H1 (cell line): Measurements from ENCODE around the gene JPT2. TPM values are rescaled to one million over a fixed set of nuclear protein-coding genes. Genes with fewer than 3 reads are reported as not detected.
A peak's percentile ranks its signal among the peaks of the same experiment; 100 is the strongest.

Experiments
- CTCF ChIA-PET: fragments of 300-600 bp; sonication (Branson Sonifier 250); formaldehyde crosslinking; loops from one replicate; lab custom pipeline; 2021; ENCODE audit not compliant: partially characterized antibody; lab: Charles Lee
- POLR2A ChIA-PET: fragments of 300-600 bp; sonication (Branson Sonifier 250); formaldehyde crosslinking; loops from one replicate; lab custom pipeline; 2021; ENCODE audit warnings: inconsistent platforms; ENCODE audit not compliant: partially characterized antibody; lab: Charles Lee
- DNase-seq, 2 experiments: peaks; one replicate each; pipeline versions ENCODE4 v3.0.0 to v3.0.0-alpha.2; 2010 to 2022; ENCODE audit warnings: low spot score in 2 of 2, low read depth in 1 of 2, mixed read lengths in 1 of 2
- FAIRE-seq: peaks from 2 replicates; lab custom pipeline; 2011; peaks lifted over from hg19 to GRCh38; lab: Jason Lieb, UNC
- H2AFZ ChIP-seq: 2 replicates; pipeline ENCODE4 v1.8.1; 2012; ENCODE audit warnings: low read length, inconsistent platforms
- H2AK5ac ChIP-seq: 2 replicates; pipeline ENCODE4 v1.6.1; 2013; ENCODE audit warnings: low read depth, low read length
- H2BK120ac ChIP-seq: replicated peaks from 2 replicates; pipeline ENCODE3; 2013; ENCODE audit warnings: low read depth, low read length, inconsistent platforms
- H2BK12ac ChIP-seq: 2 replicates; pipeline ENCODE4 v1.6.1; 2013; ENCODE audit warnings: low read depth, low read length
- H2BK15ac ChIP-seq: 2 replicates; pipeline ENCODE4 v1.6.1; 2013; ENCODE audit warnings: low read length
- H2BK20ac ChIP-seq: 2 replicates; pipeline ENCODE4 v1.6.1; 2013; ENCODE audit warnings: low read length
- H2BK5ac ChIP-seq: 2 replicates; pipeline ENCODE4 v1.6.1; 2013; ENCODE audit warnings: low read depth, low read length
- H3K14ac ChIP-seq: 2 replicates; pipeline ENCODE4 v1.6.1; 2013; ENCODE audit warnings: inconsistent platforms; ENCODE audit not compliant: insufficient read length
- H3K18ac ChIP-seq: 2 replicates; pipeline ENCODE4 v1.6.1; 2013; ENCODE audit warnings: low read length; ENCODE audit errors: extremely low read depth
- H3K23ac ChIP-seq: 2 replicates; pipeline ENCODE4 v1.6.1; 2013; ENCODE audit warnings: inconsistent platforms; ENCODE audit not compliant: insufficient read length
- H3K23me2 ChIP-seq: 2 replicates; pipeline ENCODE4 v1.6.1; 2013; ENCODE audit warnings: low read depth, low read length
- H3K27ac ChIP-seq: 2 replicates; pipeline ENCODE4 v1.6.1; 2011; ENCODE audit warnings: low read depth, low read length, inconsistent platforms
- H3K27me3 ChIP-seq, 4 experiments: replicated peaks in 1 of 4; 1 replicate in 1 of 4; 2 replicates in 3 of 4; pipeline versions ENCODE4 v1.6.1 to v1.8.1; 2011 to 2013; ENCODE audit warnings: low read length in 3 of 4, mild to moderate bottlenecking in 3 of 4, inconsistent platforms in 2 of 4, mixed read lengths in 2 of 4, moderate library complexity in 1 of 4; ENCODE audit not compliant: control insufficient read depth in 3 of 4, insufficient read depth in 3 of 4; ENCODE audit errors: extremely low read depth in 1 of 4
- H3K36me3 ChIP-seq, 4 experiments: 2 replicates each; pipeline versions ENCODE4 v1.6.1 to v1.8.1; 2011 to 2013; ENCODE audit warnings: mild to moderate bottlenecking in 4 of 4, low read length in 3 of 4, moderate library complexity in 2 of 4, control low read depth in 1 of 4, inconsistent platforms in 1 of 4; ENCODE audit not compliant: insufficient read depth in 4 of 4, control insufficient read depth in 2 of 4
- H3K4ac ChIP-seq: replicated peaks from 2 replicates; pipeline ENCODE3; 2013; ENCODE audit warnings: low read length, low read depth, mixed read lengths, inconsistent platforms; ENCODE audit not compliant: insufficient read length
- H3K4me1 ChIP-seq, 4 experiments: replicated peaks in 1 of 4; 1 replicate in 1 of 4; 2 replicates in 3 of 4; pipeline versions ENCODE4 v1.6.1 to v1.8.1; 2011 to 2013; ENCODE audit warnings: low read length in 3 of 4, inconsistent platforms in 2 of 4, mixed read lengths in 1 of 4; ENCODE audit not compliant: insufficient read depth in 4 of 4, control insufficient read depth in 3 of 4
- H3K4me2 ChIP-seq, 2 experiments: 2 replicates each; pipeline versions ENCODE4 v1.6.1 to v1.8.1; 2011 to 2013; ENCODE audit warnings: low read depth in 2 of 2, low read length in 2 of 2, control low read depth in 1 of 2, inconsistent platforms in 1 of 2, mild to moderate bottlenecking in 1 of 2; ENCODE audit not compliant: insufficient read depth in 1 of 2
- H3K4me3 ChIP-seq, 4 experiments: fragments of 200-600, 300-600 bp in 1 of 4; sonication (generic), shearing (Covaris generic), sonication (Bioruptor Twin) in 1 of 4; 2 replicates each; pipeline versions ENCODE4 v1.5.1 to v1.8.1; 2011 to 2016; ENCODE audit warnings: low read length in 4 of 4, low read depth in 3 of 4, control low read depth in 2 of 4, inconsistent platforms in 2 of 4, mild to moderate bottlenecking in 2 of 4, mixed read lengths in 1 of 4, moderate library complexity in 1 of 4; ENCODE audit not compliant: insufficient read depth in 2 of 4; ENCODE audit errors: extremely low read depth in 1 of 4
- H3K56ac ChIP-seq: replicated peaks from 2 replicates; pipeline ENCODE3; 2013; ENCODE audit warnings: low read depth, mild to moderate bottlenecking, mixed read lengths, low read length, inconsistent platforms; ENCODE audit not compliant: insufficient read length
- H3K79me1 ChIP-seq: 2 replicates; pipeline ENCODE4 v1.6.1; 2013; ENCODE audit warnings: low read depth, low read length, control low read depth
- H3K79me2 ChIP-seq, 2 experiments: 2 replicates each; pipeline versions ENCODE4 v1.6.1 to v1.8.1; 2012 to 2013; ENCODE audit warnings: low read length in 2 of 2, mild to moderate bottlenecking in 2 of 2, inconsistent platforms in 1 of 2; ENCODE audit not compliant: insufficient read depth in 2 of 2, control insufficient read depth in 1 of 2
- H3K9ac ChIP-seq, 4 experiments: replicated peaks in 1 of 4; 1 replicate in 1 of 4; 2 replicates in 3 of 4; pipeline versions ENCODE4 v1.6.1 to v1.8.1; 2011 to 2013; ENCODE audit warnings: low read depth in 3 of 4, low read length in 3 of 4, control low read depth in 2 of 4, mild to moderate bottlenecking in 2 of 4, moderate library complexity in 2 of 4, inconsistent platforms in 1 of 4; ENCODE audit errors: extremely low read depth in 1 of 4
- H3K9me3 ChIP-seq, 2 experiments: 2 replicates each; pipeline versions ENCODE4 v1.6.1 to v1.8.1; 2012 to 2013; ENCODE audit warnings: mild to moderate bottlenecking in 2 of 2, moderate library complexity in 2 of 2, control low read depth in 1 of 2, inconsistent platforms in 1 of 2, low read depth in 1 of 2, low read length in 1 of 2, mixed read lengths in 1 of 2; ENCODE audit not compliant: insufficient read depth in 2 of 2
- H4K20me1 ChIP-seq, 2 experiments: replicated peaks in 1 of 2; 2 replicates each; pipeline versions ENCODE3 to v1.8.1; 2011 to 2013; ENCODE audit warnings: inconsistent platforms in 2 of 2, low read length in 2 of 2, mild to moderate bottlenecking in 1 of 2; ENCODE audit not compliant: insufficient read depth in 2 of 2, control insufficient read depth in 1 of 2
- H4K5ac ChIP-seq: 2 replicates; pipeline ENCODE4 v1.6.1; 2013; ENCODE audit warnings: low read length, low read depth, mixed read lengths, inconsistent platforms; ENCODE audit not compliant: insufficient read length
- H4K8ac ChIP-seq: 2 replicates; pipeline ENCODE4 v1.8.0; 2013; ENCODE audit warnings: mild to moderate bottlenecking, moderate library complexity, low read length, inconsistent platforms; ENCODE audit not compliant: insufficient read depth; ENCODE audit errors: extremely low read depth
- H4K91ac ChIP-seq: replicated peaks from 2 replicates; pipeline ENCODE3; 2013; ENCODE audit warnings: low read length, mixed read lengths, inconsistent platforms; ENCODE audit not compliant: insufficient read length
- BCL11A ChIP-seq, 2 experiments: IDR thresholded peaks; one replicate each; pipeline ENCODE4 v1.6.1; 2011; ENCODE audit warnings: low read depth in 2 of 2, low read length in 2 of 2, mild to moderate bottlenecking in 2 of 2
- CTBP2 ChIP-seq: IDR thresholded peaks from 2 replicates; pipeline ENCODE4 v1.7.0; 2011; ENCODE audit warnings: borderline replicate concordance, mild to moderate bottlenecking, moderate library complexity, mixed read lengths, low read length; ENCODE audit not compliant: insufficient read depth, insufficient read length
- EP300 ChIP-seq, 2 experiments: IDR thresholded peaks; 1 replicate in 1 of 2; 2 replicates in 1 of 2; pipeline ENCODE4 v1.6.1; 2011 to 2012; ENCODE audit warnings: low read depth in 2 of 2, low read length in 2 of 2, mild to moderate bottlenecking in 2 of 2, borderline replicate concordance in 1 of 2, inconsistent platforms in 1 of 2, moderate library complexity in 1 of 2
- HDAC6 ChIP-seq: IDR thresholded peaks from one replicate; pipeline ENCODE4 v1.7.1; 2012; ENCODE audit warnings: low read depth, mild to moderate bottlenecking, inconsistent platforms, low read length, moderate library complexity
- POLR2AphosphoS5 ChIP-seq: IDR thresholded peaks from 2 replicates; pipeline ENCODE4 v1.6.1; 2011; ENCODE audit warnings: low read depth, low read length
- RFX5 ChIP-seq: IDR thresholded peaks from 2 replicates; pipeline ENCODE4 v1.6.1; 2011; ENCODE audit warnings: low read depth, low read length, improper control_type of control experiment, borderline replicate concordance
- RXRA ChIP-seq: IDR thresholded peaks from 2 replicates; pipeline ENCODE4 v1.6.1; 2011; ENCODE audit warnings: low read depth, mild to moderate bottlenecking, low read length, moderate library complexity; ENCODE audit not compliant: insufficient read depth
- SP2 ChIP-seq: IDR thresholded peaks from 2 replicates; pipeline ENCODE4 v1.6.1; 2012; ENCODE audit warnings: mild to moderate bottlenecking, low read length, inconsistent platforms
- SRF ChIP-seq: IDR thresholded peaks from 2 replicates; pipeline ENCODE4 v1.6.1; 2011; ENCODE audit warnings: mild to moderate bottlenecking, low read depth, low read length, moderate library complexity
- TCF12 ChIP-seq: IDR thresholded peaks from 2 replicates; pipeline ENCODE4 v1.6.1; 2011; ENCODE audit warnings: low read depth, mild to moderate bottlenecking, low read length
- WGBS, 2 experiments: shearing (Covaris generic) in 1 of 2; methylation state at CpG; one replicate each; pipeline versions ENCODE4 v1.1.6 to v1.1.7; 2013 to 2015; ENCODE audit warnings: low lambda C conversion rate in 2 of 2, mixed read lengths in 2 of 2, inconsistent platforms in 1 of 2, low coverage in 1 of 2, missing lambda C conversion rate in 1 of 2; ENCODE audit not compliant: insufficient replicate concordance in 2 of 2, insufficient coverage in 1 of 2, insufficient read length in 1 of 2; ENCODE audit errors: extremely low coverage in 1 of 2, missing lambda C conversion rate in 1 of 2; 5-methylcytosine and 5-hydroxymethylcytosine counted together
- polyA plus RNA-seq, 7 experiments: library from polyadenylated mRNA; depleted of rRNA in 3 of 7; stranded (reverse) in 5 of 7; unstranded in 2 of 7; fragments of >200 nt in 5 of 7; fragments of 200-250 nt in 2 of 7; gene quantifications; 1 replicate in 5 of 7; 2 replicates in 1 of 7; 4 replicates in 1 of 7; pipeline versions ENCODE4 v1.2.1 to v1.2.3, GENCODE V29; 2011 to 2013; ENCODE audit warnings: missing spikeins in 2 of 7, mixed read lengths in 2 of 7
- total RNA-seq: library from RNA; stranded (reverse); fragmentation: NEBNext Ultra II Directional; extraction: Animal tissue kit (Norgen Biotek cat#: 25700); gene quantifications from 2 replicates; pipeline ENCODE4 v1.2.1, GENCODE V29; 2021

JPT2 gene
- total and polyA plus RNA-seq, 2 of the 8 experiments (the other 6 are each of a cell fraction or from before 2014, with no cell fraction given), result 67.6 to 197 TPM

GRCh38 chr16:1705688-1706385 is 27.8 kb downstream of the JPT2 start, which contains the start of gene MAPK8IP3:
Gene MAPK8IP3 (plus strand): TSS chr16:1706195. CDS start chr16:1706340, 145 bp downstream.
- H4K5ac ChIP-seq, result peak within 1 kb of the TSS; percentile 70
- H3K79me2 ChIP-seq, result peaks cover 3 to 39% of the 10 kb centered on the region in 2 experiments; a peak in 3 of 4 replicates
- CTCF ChIA-PET, result interaction anchor here (0.5 to 2.1 kb wide), 21 partner anchors 8 to 482 kb away, joined by 3 to 16 read pairs (median 4); partner anchors contain the start of genes EME2 and MRPS34
- TF ChIP-seq HDAC6 (no peak), SP2 (peak; percentile 23; the same call in 1 of the 2 replicates), RXRA (no peak), POLR2AphosphoS5 (peak; percentile 90), SRF (no peak), TCF12 (no peak), BCL11A (IDR thresholded peaks at IDR 0.05; ENCODE audit: low read depth in 2 of 2, low read length in 2 of 2) (no peak), RFX5 (0 out of 2 replicates have a peak, but pooled peaks have one; percentile 13), CTBP2 (no peak), EP300 (IDR thresholded peaks at IDR 0.05; ENCODE audit: borderline replicate concordance in 1 of 2, low read depth in 2 of 2, low read length in 2 of 2) (peak in 1 of 2 experiments; percentile 84; a peak in 2 of 3 replicates)

More at GRCh38 chr16:1705688-1706385, 27.8 kb downstream of the JPT2 start, which contains the start of gene MAPK8IP3:
- peak within 1 kb of the TSS; percentile 98 for H4K91ac ChIP-seq
- FAIRE-seq (no peak), DNase-seq (peak; percentile 77 to 99)
- peaks cover 11% of the 10 kb centered on the region for H3K23me2 ChIP-seq
- peak within 1 kb of the TSS; percentile 68 to 94 for H3K4me2 ChIP-seq
- peak within 1 kb of the TSS; percentile 96 for H2BK5ac ChIP-seq
- no peak within 1 kb of the TSS for H2BK20ac ChIP-seq
- peak within 1 kb of the TSS; percentile 39; the same call in 1 of the 2 replicates for H2BK12ac ChIP-seq
- H3K18ac ChIP-seq, result peak within 1 kb of the TSS; percentile 93
- no peaks in the 10 kb centered on the region for H3K27me3 ChIP-seq
- H3K4me3 ChIP-seq, result peak within 1 kb of the TSS; percentile 89 to 97 (median 94)
- H3K4me1 ChIP-seq, result peaks cover 0 to 16% (median 3%) of the 10 kb centered on the region in 4 experiments; a peak in 4 of 7 replicates
- H3K27ac ChIP-seq, result peak within 1 kb of the TSS; percentile 85
- peak within 1 kb of the TSS; percentile 73 for H3K56ac ChIP-seq
- 2% methylated on average over 41 of the region's 79 CpGs; no CpG with 5 or more reads in 1 of the 2 experiments for WGBS, 2 experiments
- H3K4ac ChIP-seq, result peak within 1 kb of the TSS; percentile 98
- H2AK5ac ChIP-seq, result peak within 1 kb of the TSS; percentile 11; the same call in 1 of the 2 replicates
- H3K9me3 ChIP-seq, result no peaks in the 10 kb centered on the region
- H4K8ac ChIP-seq, result peak within 1 kb of the TSS; percentile 94
- peak within 1 kb of the TSS; percentile 61; the same call in 1 of the 2 replicates for H2AFZ ChIP-seq
- peaks cover 13 to 22% of the 10 kb centered on the region in 2 experiments for H4K20me1 ChIP-seq
- H3K9ac ChIP-seq, result peak within 1 kb of the TSS; percentile 51 to 91 (median 88)
- peak within 1 kb of the TSS; percentile 9 for H3K23ac ChIP-seq
- H3K36me3 ChIP-seq, result peaks cover 6 to 18% (median 10%) of the 10 kb centered on the region in 4 experiments; a peak in 6 of 8 replicates
- POLR2A ChIA-PET, result interaction anchor here (0.6 to 4.4 kb wide), 20 partner anchors 8 to 641 kb away, joined by 3 to 35 read pairs (median 4); partner anchors contain the start of genes EME2, JPT2, MRPS34 and NME3
- peak within 1 kb of the TSS; percentile 99 for H3K14ac ChIP-seq
- peak within 1 kb of the TSS; percentile 21 for H2BK120ac ChIP-seq
- H3K79me1 ChIP-seq, result peaks cover 10% of the 10 kb centered on the region
- 0 out of 2 replicates have a peak within 1 kb of the TSS, but pooled peaks have one; percentile 61 for H2BK15ac ChIP-seq
